ENCODE data around the gene B3GLCT. TPM values are rescaled to one million over a fixed set of nuclear protein-coding genes. Genes with fewer than 3 reads are reported as not detected.

The B3GLCT gene
- polyA plus RNA-seq, 1 donor from 2014 or later: 8.2 TPM

DNA sequence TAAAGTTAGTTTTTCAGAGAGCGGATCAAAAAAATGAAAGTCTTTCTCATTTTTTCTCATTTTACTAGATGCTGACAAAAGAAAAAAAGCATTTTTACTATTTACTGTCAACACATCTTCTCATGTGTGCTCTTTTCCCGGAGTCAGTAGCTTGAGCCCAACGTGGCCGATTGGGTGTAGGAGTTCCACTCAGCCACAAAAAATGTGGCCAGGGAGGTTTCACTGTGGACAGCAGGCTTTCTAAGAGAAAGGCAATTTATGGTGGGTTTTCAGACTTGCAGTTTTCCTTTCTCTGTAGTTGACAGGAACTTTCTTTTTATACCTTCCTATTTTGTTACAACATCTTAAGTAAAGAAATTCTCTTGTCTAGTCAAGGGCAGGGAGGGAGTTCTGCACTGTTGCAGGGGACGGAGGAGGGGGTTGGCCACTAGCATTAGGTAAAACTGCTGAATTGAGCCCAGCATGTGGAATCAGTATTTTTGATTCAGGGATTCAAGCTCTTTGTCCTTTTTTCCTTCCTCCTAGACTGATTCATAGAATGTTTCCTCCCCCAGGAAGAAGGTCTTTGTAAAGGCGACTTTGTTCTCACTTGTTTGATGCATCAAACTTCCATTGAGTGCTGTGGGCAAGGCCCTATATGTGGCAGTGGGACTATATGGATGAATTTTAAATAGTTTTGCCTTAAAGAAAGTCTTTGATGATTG, 123.1 kb downstream of the B3GLCT start:
- TF ChIP-seq EP300 (conservative IDR thresholded peaks at IDR 0.05; ENCODE audit: poor library complexity, severe bottlenecking) (no peak), POLR2AphosphoS5 (IDR thresholded peaks at IDR 0.05) (no peak), EZH2 (IDR thresholded peaks at IDR 0.05; ENCODE audit: borderline replicate concordance, insufficient read depth, low read length, poor library complexity, severe bottlenecking) (no peak), RAD21 (conservative IDR thresholded peaks at IDR 0.05) (no peak), MXI1 (conservative IDR thresholded peaks at IDR 0.05; ENCODE audit: poor library complexity, severe bottlenecking) (no peak)
- Histone ChIP-seq H3K4me2 (ENCODE audit: low read length) (no peak overlapping the region), H3K9me2 (ENCODE audit: insufficient read depth, low read length) (no peaks in the 10 kb centered on the region), H3K27ac (ENCODE audit: low read length) (no peak overlapping the region), H3K4me3 (ENCODE audit: low read length) (no peak overlapping the region), H3K27me3 (ENCODE audit: insufficient read depth, low read depth, low read length) (no peaks in the 10 kb centered on the region), H4K20me1 (ENCODE audit: insufficient read depth) (no peaks in the 10 kb centered on the region), H3K36me3 (ENCODE audit: insufficient read depth, low read length) (no peaks in the 10 kb centered on the region), H2AFZ (ENCODE audit: low read depth, low read length) (no peak overlapping the region), H3K9ac (ENCODE audit: low read length) (no peak overlapping the region), H3F3A (ENCODE audit: insufficient read depth, low read length, poor library complexity, severe bottlenecking) (no peaks in the 10 kb centered on the region), H3K9me3 (ENCODE audit: low read length) (peaks cover 4% of the 10 kb centered on the region), H3K79me2 (replicated peaks; ENCODE audit: insufficient read depth, low read length) (no peaks in the 10 kb centered on the region)

DNA sequence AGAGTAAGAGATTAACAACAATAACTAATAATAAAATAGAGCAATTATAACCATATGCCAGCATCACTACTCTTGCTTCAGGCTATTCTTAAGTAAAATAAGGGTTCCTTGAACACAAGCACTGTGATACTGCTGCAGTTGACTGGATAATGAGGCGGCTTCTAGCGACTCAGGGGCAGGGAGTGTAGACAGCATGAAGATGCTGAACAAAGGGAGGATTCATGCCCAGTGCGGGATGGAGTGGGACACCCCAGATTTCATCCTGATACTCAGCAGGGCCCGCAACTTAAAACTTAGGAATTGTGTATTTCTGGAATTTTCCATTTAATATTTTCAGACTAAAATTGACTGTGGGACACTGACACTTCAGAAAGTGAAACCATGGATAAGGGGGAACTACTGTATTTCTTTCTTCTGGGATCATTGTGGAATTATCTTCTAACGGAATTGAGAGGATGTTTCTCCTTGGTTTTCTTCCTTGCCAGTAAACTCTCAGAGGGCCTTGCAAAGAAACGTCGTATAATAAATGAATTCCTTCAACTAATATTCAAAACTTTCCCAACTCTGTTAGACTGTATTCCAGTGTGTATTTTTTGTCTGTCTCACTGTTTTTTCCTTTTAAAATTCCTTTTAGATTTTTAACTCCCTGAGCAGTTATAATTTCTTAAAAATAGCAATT, 127.5 kb downstream of the B3GLCT start:
- Histone ChIP-seq H3F3A (ENCODE audit: insufficient read depth, low read length, poor library complexity, severe bottlenecking) (no peaks in the 10 kb centered on the region), H2AFZ (ENCODE audit: low read depth, low read length) (no peak overlapping the region), H3K79me2 (replicated peaks; ENCODE audit: insufficient read depth, low read length) (no peaks in the 10 kb centered on the region), H3K27me3 (ENCODE audit: insufficient read depth, low read depth, low read length) (no peaks in the 10 kb centered on the region), H3K4me3 (ENCODE audit: low read length) (no peak overlapping the region), H3K27ac (ENCODE audit: low read length) (no peak overlapping the region), H4K20me1 (ENCODE audit: insufficient read depth) (no peaks in the 10 kb centered on the region), H3K4me2 (ENCODE audit: low read length) (no peak overlapping the region), H3K36me3 (ENCODE audit: insufficient read depth, low read length) (no peaks in the 10 kb centered on the region), H3K9ac (ENCODE audit: low read length) (no peak overlapping the region), H3K9me3 (ENCODE audit: low read length) (no peaks in the 10 kb centered on the region), H3K9me2 (ENCODE audit: insufficient read depth, low read length) (no peaks in the 10 kb centered on the region)
- TF ChIP-seq MXI1 (conservative IDR thresholded peaks at IDR 0.05; ENCODE audit: poor library complexity, severe bottlenecking) (no peak), SMC3 (conservative IDR thresholded peaks at IDR 0.05; ENCODE audit: poor library complexity) (no peak)

DNA sequence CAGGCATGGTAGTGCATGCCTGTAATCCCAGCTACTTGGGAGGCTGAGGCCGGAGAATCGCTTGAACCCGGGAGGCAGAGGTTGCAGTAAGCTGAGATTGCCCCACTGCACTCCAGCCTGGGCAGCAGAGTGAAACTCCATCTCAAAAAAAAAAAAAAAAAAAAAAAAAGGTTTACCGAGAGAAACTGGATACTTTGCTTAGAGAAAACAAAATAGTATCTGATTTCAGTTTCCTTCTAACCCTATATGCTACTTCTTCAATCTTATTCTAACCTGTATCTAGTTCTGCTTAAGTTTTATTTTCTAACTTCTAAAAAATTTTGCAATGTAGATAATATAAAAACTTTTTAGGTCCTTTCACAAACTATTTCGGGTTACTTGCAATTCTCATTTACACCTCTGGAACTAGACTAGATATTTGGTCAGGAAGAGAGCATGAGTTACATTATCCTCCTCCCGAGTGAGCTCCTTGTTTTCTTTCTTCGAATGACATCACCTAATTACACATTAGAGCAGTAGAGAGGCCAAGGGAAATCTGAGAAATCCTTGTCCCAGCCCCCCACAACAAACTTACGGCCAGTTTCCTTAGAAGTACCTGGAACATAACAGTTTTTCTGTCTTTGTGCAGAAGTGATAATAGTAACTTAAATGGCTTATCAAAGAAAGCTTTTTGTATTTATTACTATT, 128.9 kb downstream of the B3GLCT start:
- H4K20me1 ChIP-seq (ENCODE audit: insufficient read depth): no peaks in the 10 kb centered on the region
- no peaks in the 10 kb centered on the region for H3K9me2 ChIP-seq (ENCODE audit: insufficient read depth, low read length)
- H2AFZ ChIP-seq (ENCODE audit: low read depth, low read length): no peak overlapping the region
- no peak overlapping the region for H3K27ac ChIP-seq (ENCODE audit: low read length)
- no peaks in the 10 kb centered on the region for H3K27me3 ChIP-seq (ENCODE audit: insufficient read depth, low read depth, low read length)
- H3K9ac ChIP-seq (ENCODE audit: low read length): no peak overlapping the region
- no peaks in the 10 kb centered on the region for H3F3A ChIP-seq (ENCODE audit: insufficient read depth, low read length, poor library complexity, severe bottlenecking)
- H3K4me3 ChIP-seq (ENCODE audit: low read length): no peak overlapping the region
- no peak overlapping the region for H3K4me2 ChIP-seq (ENCODE audit: low read length)
- no peaks in the 10 kb centered on the region for H3K36me3 ChIP-seq (ENCODE audit: insufficient read depth, low read length)
- no peaks in the 10 kb centered on the region for H3K9me3 ChIP-seq (ENCODE audit: low read length)
- TF ChIP-seq MXI1 (conservative IDR thresholded peaks at IDR 0.05; ENCODE audit: poor library complexity, severe bottlenecking) (no peak), RAD21 (conservative IDR thresholded peaks at IDR 0.05) (no peak), EP300 (conservative IDR thresholded peaks at IDR 0.05; ENCODE audit: poor library complexity, severe bottlenecking) (no peak), POLR2AphosphoS5 (IDR thresholded peaks at IDR 0.05) (no peak)
- no peaks in the 10 kb centered on the region for H3K79me2 ChIP-seq (replicated peaks; ENCODE audit: insufficient read depth, low read length)

DNA sequence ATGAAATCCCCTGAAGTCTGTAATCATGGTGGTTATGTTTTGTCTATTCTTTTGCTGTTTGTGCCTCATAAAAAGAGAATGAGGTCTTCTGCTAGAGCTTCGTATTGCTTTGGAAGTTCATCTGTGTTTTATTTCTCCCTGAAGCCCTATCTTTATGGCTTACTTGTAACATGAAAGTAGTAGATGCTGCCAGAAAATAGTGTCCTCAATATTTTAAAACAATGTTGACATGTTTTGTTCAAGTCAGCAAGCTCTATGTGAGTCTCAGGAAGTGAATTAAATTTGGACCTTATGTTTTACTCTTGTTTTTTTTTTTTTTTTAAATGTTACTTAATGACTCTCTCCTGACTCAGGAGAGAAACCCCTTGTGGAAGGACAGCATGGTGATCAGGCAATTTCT, 130.5 kb downstream of the B3GLCT start:
- Histone ChIP-seq H3K9me3 (ENCODE audit: low read length) (no peaks in the 10 kb centered on the region), H3K9ac (ENCODE audit: low read length) (no peak overlapping the region), H2AFZ (ENCODE audit: low read depth, low read length) (no peak overlapping the region)

More for the DNA sequence above, 130.5 kb downstream of the B3GLCT start:
- H3K36me3 ChIP-seq (ENCODE audit: insufficient read depth, low read length): no peaks in the 10 kb centered on the region
- no peaks in the 10 kb centered on the region for H4K20me1 ChIP-seq (ENCODE audit: insufficient read depth)
- no peak for TF ChIP-seq SMC3 (conservative IDR thresholded peaks at IDR 0.05; ENCODE audit: poor library complexity)
- TF ChIP-seq EZH2 (IDR thresholded peaks at IDR 0.05; ENCODE audit: borderline replicate concordance, insufficient read depth, low read length, poor library complexity, severe bottlenecking): no peak
- TF ChIP-seq EP300 (conservative IDR thresholded peaks at IDR 0.05; ENCODE audit: poor library complexity, severe bottlenecking): no peak
- TF ChIP-seq TAF1 (IDR thresholded peaks at IDR 0.05; ENCODE audit: low read depth): no peak
- TF ChIP-seq MXI1 (conservative IDR thresholded peaks at IDR 0.05; ENCODE audit: poor library complexity, severe bottlenecking): no peak
- TF ChIP-seq POLR2AphosphoS5 (IDR thresholded peaks at IDR 0.05): no peak
- TF ChIP-seq, protein P1, sequence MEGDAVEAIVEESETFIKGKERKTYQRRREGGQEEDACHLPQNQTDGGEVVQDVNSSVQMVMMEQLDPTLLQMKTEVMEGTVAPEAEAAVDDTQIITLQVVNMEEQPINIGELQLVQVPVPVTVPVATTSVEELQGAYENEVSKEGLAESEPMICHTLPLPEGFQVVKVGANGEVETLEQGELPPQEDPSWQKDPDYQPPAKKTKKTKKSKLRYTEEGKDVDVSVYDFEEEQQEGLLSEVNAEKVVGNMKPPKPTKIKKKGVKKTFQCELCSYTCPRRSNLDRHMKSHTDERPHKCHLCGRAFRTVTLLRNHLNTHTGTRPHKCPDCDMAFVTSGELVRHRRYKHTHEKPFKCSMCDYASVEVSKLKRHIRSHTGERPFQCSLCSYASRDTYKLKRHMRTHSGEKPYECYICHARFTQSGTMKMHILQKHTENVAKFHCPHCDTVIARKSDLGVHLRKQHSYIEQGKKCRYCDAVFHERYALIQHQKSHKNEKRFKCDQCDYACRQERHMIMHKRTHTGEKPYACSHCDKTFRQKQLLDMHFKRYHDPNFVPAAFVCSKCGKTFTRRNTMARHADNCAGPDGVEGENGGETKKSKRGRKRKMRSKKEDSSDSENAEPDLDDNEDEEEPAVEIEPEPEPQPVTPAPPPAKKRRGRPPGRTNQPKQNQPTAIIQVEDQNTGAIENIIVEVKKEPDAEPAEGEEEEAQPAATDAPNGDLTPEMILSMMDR (IDR thresholded peaks at IDR 0.05; ENCODE audit: poor library complexity, severe bottlenecking): no peak
- no peaks in the 10 kb centered on the region for H3K9me2 ChIP-seq (ENCODE audit: insufficient read depth, low read length)
- no peaks in the 10 kb centered on the region for H3F3A ChIP-seq (ENCODE audit: insufficient read depth, low read length, poor library complexity, severe bottlenecking)
- H3K79me2 ChIP-seq (replicated peaks; ENCODE audit: insufficient read depth, low read length): no peaks in the 10 kb centered on the region
- no peak overlapping the region for H3K4me2 ChIP-seq (ENCODE audit: low read length)
- H3K27ac ChIP-seq (ENCODE audit: low read length): no peak overlapping the region
- no peaks in the 10 kb centered on the region for H3K27me3 ChIP-seq (ENCODE audit: insufficient read depth, low read depth, low read length)
- no peak overlapping the region for H3K4me3 ChIP-seq (ENCODE audit: low read length)
